ENCODE results near the gene KEL.

GRCh38 chr7:142927085-142927745, 34.9 kb downstream of the KEL start:
- TF ChIP-seq POLR2AphosphoS5 (IDR thresholded peaks at IDR 0.05) = no peak
- TF ChIP-seq, protein P1, sequence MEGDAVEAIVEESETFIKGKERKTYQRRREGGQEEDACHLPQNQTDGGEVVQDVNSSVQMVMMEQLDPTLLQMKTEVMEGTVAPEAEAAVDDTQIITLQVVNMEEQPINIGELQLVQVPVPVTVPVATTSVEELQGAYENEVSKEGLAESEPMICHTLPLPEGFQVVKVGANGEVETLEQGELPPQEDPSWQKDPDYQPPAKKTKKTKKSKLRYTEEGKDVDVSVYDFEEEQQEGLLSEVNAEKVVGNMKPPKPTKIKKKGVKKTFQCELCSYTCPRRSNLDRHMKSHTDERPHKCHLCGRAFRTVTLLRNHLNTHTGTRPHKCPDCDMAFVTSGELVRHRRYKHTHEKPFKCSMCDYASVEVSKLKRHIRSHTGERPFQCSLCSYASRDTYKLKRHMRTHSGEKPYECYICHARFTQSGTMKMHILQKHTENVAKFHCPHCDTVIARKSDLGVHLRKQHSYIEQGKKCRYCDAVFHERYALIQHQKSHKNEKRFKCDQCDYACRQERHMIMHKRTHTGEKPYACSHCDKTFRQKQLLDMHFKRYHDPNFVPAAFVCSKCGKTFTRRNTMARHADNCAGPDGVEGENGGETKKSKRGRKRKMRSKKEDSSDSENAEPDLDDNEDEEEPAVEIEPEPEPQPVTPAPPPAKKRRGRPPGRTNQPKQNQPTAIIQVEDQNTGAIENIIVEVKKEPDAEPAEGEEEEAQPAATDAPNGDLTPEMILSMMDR (IDR thresholded peaks at IDR 0.05) = no peak

All from transverse colon (tissue), 4 donors.